ENCODE results near the gene GPR119.

Gene GPR119

GRCh38 chrX:130414800-130415199, 29.3 kb upstream of the GPR119 start:
- TF ChIP-seq CTCF (IDR thresholded peaks at IDR 0.05) (no peak), ZFX (IDR thresholded peaks at IDR 0.05; ENCODE audit: borderline replicate concordance) (no peak)

GRCh38 chrX:130413415-130413814, 27.9 kb upstream of the GPR119 start:
- TF ChIP-seq ZFX (IDR thresholded peaks at IDR 0.05; ENCODE audit: borderline replicate concordance) (no peak), CTCF (IDR thresholded peaks at IDR 0.05) (no peak)
- no peak overlapping the region for H3K27ac ChIP-seq

More at GRCh38 chrX:130414800-130415199, 29.3 kb upstream of the GPR119 start:
- H3K27ac ChIP-seq = no peak overlapping the region

GRCh38 chrX:130402208-130402684, 16.8 kb upstream of the GPR119 start:
- no peak for TF ChIP-seq CTCF (IDR thresholded peaks at IDR 0.05)
- TF ChIP-seq ZFX (IDR thresholded peaks at IDR 0.05; ENCODE audit: borderline replicate concordance) = no peak
- H3K27ac ChIP-seq = peak overlapping the region; percentile 59

GRCh38 chrX:130401415-130402207, 16.1 kb upstream of the GPR119 start, which contains the start of gene RBMX2:
RBMX2 (plus strand) TSS chrX:130401987; CDS start chrX:130402033, 46 bp downstream.
- peak within 1 kb of the TSS; percentile 59 for H3K27ac ChIP-seq
- TF ChIP-seq CTCF (IDR thresholded peaks at IDR 0.05) = no peak
- TF ChIP-seq ZFX (IDR thresholded peaks at IDR 0.05; ENCODE audit: borderline replicate concordance) = no peak

- TF ChIP-seq CTCF (IDR thresholded peaks at IDR 0.05) (no peak), ZFX (IDR thresholded peaks at IDR 0.05; ENCODE audit: borderline replicate concordance) (no peak)
- no peak overlapping the region for H3K27ac ChIP-seq
These were observed 9.9 kb upstream of the GPR119 start for GRCh38 chrX:130395341-130395740.

GRCh38 chrX:130393451-130394074, 8.1 kb upstream of the GPR119 start:
- no peak for TF ChIP-seq ZFX (IDR thresholded peaks at IDR 0.05; ENCODE audit: borderline replicate concordance)
- TF ChIP-seq CTCF (IDR thresholded peaks at IDR 0.05) = peak; percentile 78
- no peak overlapping the region for H3K27ac ChIP-seq

GRCh38 chrX:130386408-130386808, 934 bp upstream of the GPR119 start:
- H3K27ac ChIP-seq = no peak overlapping the region
- no peak for TF ChIP-seq ZFX (IDR thresholded peaks at IDR 0.05; ENCODE audit: borderline replicate concordance)
- TF ChIP-seq CTCF (IDR thresholded peaks at IDR 0.05) = no peak

Measured in 22Rv1 (cell line).